CD14-positive monocyte (primary cell): ENCODE data around the gene FAM187B. TPM values are rescaled to one million over a fixed set of nuclear protein-coding genes. Genes with fewer than 3 reads are reported as not detected.
A peak's percentile ranks its signal among the peaks of the same experiment; 100 is the strongest.

Experiments
- DNase-seq, 3 donors: peaks; one replicate each; pipeline ENCODE4 v3.0.0-alpha.2; 2011 to 2022
- H2AFZ ChIP-seq: 2 replicates; pipeline ENCODE4 v1.6.0; 2012; ENCODE audit warnings: mild to moderate bottlenecking, low read depth, low read length, inconsistent platforms; ENCODE audit not compliant: insufficient read depth, poor library complexity, severe bottlenecking
- H3K27ac ChIP-seq, 2 donors: 1 replicate in 1 of 2; 2 replicates in 1 of 2; pipeline ENCODE4 v1.5.1; 2012 to 2013; ENCODE audit warnings: low read length in 2 of 2, control low read depth in 1 of 2, inconsistent platforms in 1 of 2, low read depth in 1 of 2, mild to moderate bottlenecking in 1 of 2
- H3K27me3 ChIP-seq, 2 donors: one replicate each; pipeline versions ENCODE4 v1.6.0 to v1.6.1; 2011 to 2013; ENCODE audit warnings: low read length in 2 of 2; ENCODE audit not compliant: control insufficient read depth in 2 of 2, insufficient read depth in 2 of 2
- H3K36me3 ChIP-seq, 2 donors: replicated peaks in 1 of 2; 1 replicate in 1 of 2; 2 replicates in 1 of 2; pipeline versions ENCODE4 v1.5.1 to v1.6.1; 2012 to 2013; ENCODE audit warnings: low read length in 2 of 2, control low read depth in 1 of 2, inconsistent platforms in 1 of 2, mild to moderate bottlenecking in 1 of 2; ENCODE audit not compliant: insufficient read depth in 2 of 2, control insufficient read depth in 1 of 2
- H3K4me1 ChIP-seq, 2 donors: 1 replicate in 1 of 2; 2 replicates in 1 of 2; pipeline versions ENCODE4 v1.5.1 to v1.6.1; 2012 to 2013; ENCODE audit warnings: low read length in 2 of 2, control low read depth in 1 of 2, inconsistent platforms in 1 of 2, mild to moderate bottlenecking in 1 of 2, moderate library complexity in 1 of 2; ENCODE audit not compliant: insufficient read depth in 2 of 2, control insufficient read depth in 1 of 2
- H3K4me2 ChIP-seq: replicated peaks from 2 replicates; pipeline ENCODE3; 2012; ENCODE audit warnings: low read length, moderate library complexity, mild to moderate bottlenecking; ENCODE audit not compliant: poor library complexity, severe bottlenecking; ENCODE audit errors: extremely low read depth
- H3K4me3 ChIP-seq, 3 experiments: fragments of 200-600 bp in 1 of 3; sonication (generic) in 1 of 3; replicated peaks in 1 of 3; 1 replicate in 2 of 3; 2 replicates in 1 of 3; pipeline ENCODE4 v1.5.1; 2011 to 2013; ENCODE audit warnings: low read length in 3 of 3, mild to moderate bottlenecking in 3 of 3, control low read depth in 2 of 3, low read depth in 2 of 3, inconsistent platforms in 1 of 3, moderate library complexity in 1 of 3
- H3K79me2 ChIP-seq: 2 replicates; pipeline ENCODE4 v1.6.0; 2012; ENCODE audit warnings: mild to moderate bottlenecking, control low read depth, inconsistent platforms, low read length, moderate library complexity; ENCODE audit not compliant: insufficient read depth
- H3K9ac ChIP-seq: 2 replicates; pipeline ENCODE4 v1.6.0; 2017; ENCODE audit warnings: low read length, mild to moderate bottlenecking; ENCODE audit not compliant: insufficient read depth, poor library complexity, severe bottlenecking
- H3K9me3 ChIP-seq, 2 donors: replicated peaks in 1 of 2; 1 replicate in 1 of 2; 2 replicates in 1 of 2; pipeline versions ENCODE4 v1.5.1 to v1.6.1; 2012 to 2013; ENCODE audit warnings: low read length in 2 of 2, control low read depth in 1 of 2; ENCODE audit not compliant: control insufficient read depth in 1 of 2, insufficient read depth in 1 of 2
- H4K20me1 ChIP-seq: 2 replicates; pipeline ENCODE4 v1.6.0; 2012; ENCODE audit warnings: mild to moderate bottlenecking, low read length, control low read depth, moderate library complexity; ENCODE audit not compliant: insufficient read depth
- H3K27ac Mint-ChIP-seq, 7 donors: one replicate each; pipeline ENCODE4 v1.8.0; 2020; ENCODE audit warnings: mild to moderate bottlenecking in 7 of 7, mixed read lengths in 7 of 7, moderate library complexity in 6 of 7, inconsistent platforms in 2 of 7
- H3K27me3 Mint-ChIP-seq, 3 donors: one replicate each; pipeline ENCODE4 v1.8.0; 2021 to 2022; ENCODE audit warnings: low read depth in 3 of 3, mild to moderate bottlenecking in 3 of 3, mixed read lengths in 3 of 3, moderate library complexity in 3 of 3, inconsistent platforms in 1 of 3
- H3K36me3 Mint-ChIP-seq, 2 donors: one replicate each; pipeline ENCODE4 v1.8.0; 2020; ENCODE audit warnings: mixed read lengths in 2 of 2, inconsistent platforms in 1 of 2, mild to moderate bottlenecking in 1 of 2
- H3K4me1 Mint-ChIP-seq: one replicate; pipeline ENCODE4 v1.8.0; 2020; ENCODE audit warnings: mild to moderate bottlenecking, mixed read lengths
- H3K4me3 Mint-ChIP-seq, 2 donors: one replicate each; pipeline ENCODE4 v1.8.0; 2020; ENCODE audit warnings: mild to moderate bottlenecking in 2 of 2, mixed read lengths in 2 of 2, moderate library complexity in 1 of 2
- H3K9me3 Mint-ChIP-seq, 7 donors: one replicate each; pipeline ENCODE4 v1.8.0; 2020 to 2022; ENCODE audit warnings: mixed read lengths in 7 of 7, mild to moderate bottlenecking in 6 of 7, moderate library complexity in 6 of 7, inconsistent platforms in 2 of 7
- CTCF ChIP-seq: fragments of 200-600 bp; IDR thresholded peaks from one replicate; pipeline ENCODE4 v1.8.0; 2022; ENCODE audit warnings: antibody characterized with exemption, mild to moderate bottlenecking
- WGBS: methylation state at CpG from one replicate; pipeline ENCODE4 v1.1.5; 2013; ENCODE audit warnings: missing lambda C conversion rate; ENCODE audit not compliant: insufficient coverage; 5-methylcytosine and 5-hydroxymethylcytosine counted together
- intact Hi-C, 2 donors: fragments of 100-400 bp; cut with micrococcal nuclease; formaldehyde crosslinking; loops; one replicate each; pipeline versions ENCODE4 v1.15.0 to v1.15.1; 2023
- polyA plus RNA-seq, 3 donors: library from polyadenylated mRNA; depleted of rRNA in 1 of 3; unstranded in 2 of 3; stranded (reverse) in 1 of 3; fragments of 300-500 nt in 2 of 3; fragments of >200 nt in 1 of 3; fragmentation: Illumina TruSeq in 2 of 3; gene quantifications; 1 replicate in 2 of 3; 2 replicates in 1 of 3; pipeline ENCODE4 v1.2.3, GENCODE V29; 2012 to 2021

The FAM187B gene
- polyA plus RNA-seq, 3 donors: not detected

GRCh38 chr19:35181387-35181786 lies 47.2 kb downstream of the FAM187B start:
- no peak overlapping the region for H3K4me3 Mint-ChIP-seq

GRCh38 chr19:35179830-35180229 lies 48.7 kb downstream of the FAM187B start:
- 17% methylated on average over 1 of the region's 3 CpGs for WGBS
- H3K4me3 Mint-ChIP-seq: no peak overlapping the region
- Histone ChIP-seq H3K4me1 (peaks cover 16 to 17% of the 10 kb centered on the region in 2 donors), H4K20me1 (no peaks in the 10 kb centered on the region), H2AFZ (no peak overlapping the region), H3K36me3 (no peaks in the 10 kb centered on the region), H3K4me2 (no peak overlapping the region), H3K4me3 (no peak overlapping the region), H3K79me2 (no peaks in the 10 kb centered on the region), H3K27ac (no peak overlapping the region), H3K9ac (no peak overlapping the region), H3K27me3 (no peaks in the 10 kb centered on the region), H3K9me3 (no peaks in the 10 kb centered on the region)
- peaks cover 0 to 13% (median 6%) of the 10 kb centered on the region in 7 donors for H3K9me3 Mint-ChIP-seq
- DNase-seq: no peak
- no peak for TF ChIP-seq CTCF
- intact Hi-C loops: loop anchor here in 1 of 2 donors (5.0 kb wide), 1 partner anchor 32 kb away; no protein-coding TSS in a partner anchor
- H3K27me3 Mint-ChIP-seq: peaks cover 0 to 3% (median 2%) of the 10 kb centered on the region in 3 donors
- no peaks in the 10 kb centered on the region for H3K36me3 Mint-ChIP-seq
- H3K27ac Mint-ChIP-seq: peak overlapping the region in 1 of 7 donors; percentile 43
- H3K4me1 Mint-ChIP-seq: peaks cover 36% of the 10 kb centered on the region

More at GRCh38 chr19:35181387-35181786, 47.2 kb downstream of the FAM187B start:
- no peak for TF ChIP-seq CTCF
- H3K4me2 ChIP-seq: no peak overlapping the region
- H4K20me1 ChIP-seq: no peaks in the 10 kb centered on the region
- no peaks in the 10 kb centered on the region for H3K79me2 ChIP-seq
- no peak overlapping the region for H3K27ac ChIP-seq
- Mint-ChIP-seq H3K4me1 (peaks cover 20% of the 10 kb centered on the region), H3K9me3 (peaks cover 0 to 13% (median 7%) of the 10 kb centered on the region in 7 donors), H3K36me3 (no peaks in the 10 kb centered on the region), H3K27ac (no peak overlapping the region), H3K27me3 (peaks cover 0 to 5% (median 2%) of the 10 kb centered on the region in 3 donors)
- H3K27me3 ChIP-seq: no peaks in the 10 kb centered on the region
- peaks cover under 1 to 2% of the 10 kb centered on the region in 2 donors for H3K4me1 ChIP-seq
- H3K9me3 ChIP-seq: no peaks in the 10 kb centered on the region
- H3K9ac ChIP-seq: no peak overlapping the region
- no peak overlapping the region for H2AFZ ChIP-seq
- intact Hi-C loops: no loop called here
- no peak overlapping the region for H3K4me3 ChIP-seq
- no CpG with 5 or more reads among the region's 1 CpG for WGBS
- no peaks in the 10 kb centered on the region for H3K36me3 ChIP-seq
- no peak for DNase-seq
